Erythroblast (primary cell): ENCODE results near the gene METAP1.

Experiments
- GATA1 ChIP-seq: IDR thresholded peaks from 2 replicates; pipeline ENCODE4 v1.6.1; 2011; ENCODE audit warnings: low read depth, mild to moderate bottlenecking, control low read depth, low read length, moderate library complexity
- POLR2A ChIP-seq: IDR thresholded peaks from 2 replicates; pipeline ENCODE4 v1.6.1; 2011; ENCODE audit warnings: mild to moderate bottlenecking, low read length

GRCh38 chr4:98994474-98995182 is 893 bp upstream of the METAP1 start:
- TF ChIP-seq POLR2A (no peak), GATA1 (no peak)
